Hindlimb muscle (tissue), 1 donor: Measurements from ENCODE around the gene NELL1. TPM values are rescaled to one million over a fixed set of nuclear protein-coding genes. Genes with fewer than 3 reads are reported as not detected.
"Not testable (repeated sequence)": the region's sequence is repeated elsewhere in the genome, so short reads cannot be mapped to it uniquely, and the experiment has no call there.

ENCODE experiments used
- DNase-seq: peaks from one replicate; pipeline ENCODE4 v3.0.0-alpha.2; 2013
- polyA plus RNA-seq: library from polyadenylated mRNA; unstranded; fragments of 120-200 nt; gene quantifications from one replicate; pipeline ENCODE4 v1.2.1, GENCODE V29; 2013; ENCODE audit not compliant: insufficient read length

Gene NELL1
- polyA plus RNA-seq, 1 donor = 3.2 TPM

DNA sequence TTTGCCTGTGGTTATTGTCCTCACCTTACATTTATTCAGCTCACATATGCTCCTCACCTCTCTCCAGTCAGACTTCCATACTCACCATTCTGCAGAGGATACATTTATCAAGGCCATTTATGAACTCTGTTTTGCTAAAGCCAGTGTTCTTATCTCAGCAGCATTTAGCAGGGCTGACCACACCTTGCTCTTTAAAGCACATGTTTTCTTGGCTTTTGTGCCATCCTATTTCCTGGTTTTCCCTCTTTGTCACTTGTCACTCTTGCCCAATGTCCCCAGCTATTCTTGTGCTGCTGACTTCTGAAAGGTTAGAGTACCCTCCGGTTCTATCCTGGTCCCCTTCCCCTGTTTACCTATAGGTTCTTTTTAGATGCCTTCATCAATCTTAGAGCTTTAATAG, 446.6 kb downstream of the NELL1 start:
- DNase-seq = no peak

- DNase-seq = no peak
These were observed 450.0 kb downstream of the NELL1 start for GRCh38 chr11:21119411-21119810.

DNA sequence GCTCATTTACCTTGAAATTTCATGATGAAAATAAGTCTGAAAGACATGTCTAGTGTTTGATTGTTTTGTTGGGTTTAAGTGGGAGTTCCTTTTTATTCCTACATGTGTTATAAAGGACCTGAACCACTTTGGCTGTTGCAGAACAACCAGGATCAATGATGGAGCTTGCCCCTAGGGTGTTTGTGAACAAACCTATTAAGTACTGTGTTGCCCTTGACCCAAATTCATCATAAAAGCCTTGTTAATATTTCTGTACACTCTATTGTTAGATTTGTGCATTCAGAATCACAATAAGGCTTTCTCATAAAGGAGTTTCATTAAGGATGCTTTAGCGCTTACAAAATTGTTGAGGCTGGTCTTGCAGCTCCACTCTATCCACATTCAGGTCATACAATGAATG, 452.6 kb downstream of the NELL1 start:
- DNase-seq = no peak

- no peak for DNase-seq
These were observed 453.1 kb downstream of the NELL1 start for GRCh38 chr11:21122523-21122922.

GRCh38 chr11:21132146-21132720, 462.8 kb downstream of the NELL1 start:
- DNase-seq = no peak

GRCh38 chr11:21133244-21133643, 463.9 kb downstream of the NELL1 start:
- no peak for DNase-seq

- DNase-seq = no peak
These were observed 464.3 kb downstream of the NELL1 start for GRCh38 chr11:21133722-21134121.

- no peak for DNase-seq
These were observed 468.4 kb downstream of the NELL1 start for GRCh38 chr11:21137803-21138202.

DNA sequence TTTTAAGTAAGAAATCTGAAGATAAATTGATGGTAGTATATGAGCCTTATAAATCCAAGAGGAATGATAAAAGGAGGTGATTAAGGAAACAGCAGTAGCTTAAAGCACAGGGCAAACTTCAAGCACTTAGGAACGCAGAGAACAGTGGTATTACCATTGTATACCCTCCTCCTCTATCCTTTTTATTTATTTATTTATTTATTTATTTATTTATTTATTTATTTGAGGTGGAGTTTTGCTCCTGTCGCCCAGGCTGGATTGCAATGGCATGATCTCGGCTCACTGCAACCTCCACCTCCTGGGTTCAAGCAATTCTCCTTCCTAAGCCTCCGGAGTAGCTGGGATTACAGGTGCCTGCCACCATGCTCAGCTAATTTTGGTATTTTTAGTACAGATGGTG, 472.2 kb downstream of the NELL1 start:
- DNase-seq = not testable (repeated sequence)

- DNase-seq = no peak
These were observed 472.6 kb downstream of the NELL1 start for GRCh38 chr11:21142007-21142406.

GRCh38 chr11:21144531-21144930, 475.1 kb downstream of the NELL1 start:
- no peak for DNase-seq

DNA sequence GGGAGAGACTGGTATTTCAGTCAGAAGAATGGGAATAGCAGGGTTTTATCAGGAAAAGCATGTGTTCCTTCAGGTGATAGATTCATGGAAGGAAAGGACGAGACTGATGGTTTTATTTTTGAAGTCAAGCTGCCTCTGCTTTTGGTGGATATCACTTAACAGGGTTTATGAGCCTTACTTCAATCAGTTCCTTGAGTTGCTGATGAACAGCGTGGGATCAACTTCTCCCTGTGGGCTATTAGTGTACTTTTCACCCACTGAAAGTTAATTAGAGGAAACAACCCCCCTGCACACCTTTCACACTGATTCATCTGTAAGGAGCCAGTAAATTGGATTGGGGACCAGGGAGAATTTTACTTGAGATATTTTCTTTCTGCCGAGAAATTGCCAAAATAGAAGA, 479.0 kb downstream of the NELL1 start:
- DNase-seq = no peak

GRCh38 chr11:21160140-21160539, 490.8 kb downstream of the NELL1 start:
- DNase-seq = no peak

- DNase-seq = no peak
These were observed 500.3 kb downstream of the NELL1 start for GRCh38 chr11:21169639-21170038.

DNA sequence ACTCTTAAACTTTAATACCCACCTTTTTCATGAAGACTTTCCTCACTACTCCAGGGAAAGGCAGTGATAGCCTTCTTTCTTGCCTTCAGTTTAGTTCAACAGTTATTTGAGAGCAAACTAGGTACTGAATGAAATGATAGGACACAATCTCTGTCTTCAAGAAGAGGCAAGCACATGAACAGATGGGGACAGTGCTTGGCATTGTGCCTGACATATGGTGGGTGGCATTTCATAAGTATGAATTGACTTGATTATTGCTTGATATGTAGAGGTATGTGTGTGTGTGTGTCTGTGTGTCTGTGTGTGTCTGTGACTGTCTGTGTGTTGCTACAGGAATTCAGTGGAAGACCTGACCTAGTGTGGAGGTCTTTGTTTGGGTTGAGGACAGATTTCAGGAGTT, 504.1 kb downstream of the NELL1 start:
- DNase-seq = no peak

GRCh38 chr11:21174781-21175180, 505.4 kb downstream of the NELL1 start:
- DNase-seq = no peak

GRCh38 chr11:21177379-21177778, 508.0 kb downstream of the NELL1 start:
- DNase-seq = no peak

DNA sequence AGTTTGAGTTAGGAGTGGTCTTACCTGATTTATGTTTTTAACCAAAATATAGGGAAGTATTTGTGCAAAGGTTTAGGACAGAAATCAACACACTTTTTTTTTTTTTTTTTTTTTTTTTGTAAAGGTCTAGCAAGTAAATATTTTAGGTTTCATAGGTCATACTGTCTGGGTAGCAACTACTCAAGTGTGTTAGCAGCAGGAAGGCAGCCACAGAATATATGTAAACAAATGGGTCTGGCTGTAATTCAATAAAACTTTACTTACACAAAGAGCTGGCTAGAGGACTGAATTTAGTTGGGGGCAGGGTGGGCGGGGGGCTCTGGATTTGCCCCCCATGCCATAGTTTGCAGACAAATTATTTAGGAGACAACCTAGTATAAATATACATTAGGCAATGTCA, 510.4 kb downstream of the NELL1 start:
- no peak for DNase-seq

DNA sequence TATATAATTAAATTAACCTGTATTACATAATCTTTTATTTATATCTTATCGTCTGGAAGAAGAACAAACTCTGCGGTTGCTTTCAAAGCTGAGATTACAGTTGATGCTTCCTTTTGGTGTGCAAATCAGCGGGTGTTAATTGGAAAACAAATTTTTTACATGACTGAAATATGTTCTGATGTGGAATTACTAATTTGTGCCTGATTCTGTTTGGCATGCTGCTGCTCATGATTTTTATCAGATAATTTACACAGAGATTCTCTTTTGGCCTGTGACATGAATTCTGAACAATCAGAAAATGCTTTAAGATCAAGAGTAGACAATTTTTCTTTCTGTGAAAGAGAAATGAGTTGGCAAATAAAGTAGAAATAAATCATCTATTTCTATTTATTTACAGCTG, 510.8 kb downstream of the NELL1 start:
- DNase-seq = no peak

DNA sequence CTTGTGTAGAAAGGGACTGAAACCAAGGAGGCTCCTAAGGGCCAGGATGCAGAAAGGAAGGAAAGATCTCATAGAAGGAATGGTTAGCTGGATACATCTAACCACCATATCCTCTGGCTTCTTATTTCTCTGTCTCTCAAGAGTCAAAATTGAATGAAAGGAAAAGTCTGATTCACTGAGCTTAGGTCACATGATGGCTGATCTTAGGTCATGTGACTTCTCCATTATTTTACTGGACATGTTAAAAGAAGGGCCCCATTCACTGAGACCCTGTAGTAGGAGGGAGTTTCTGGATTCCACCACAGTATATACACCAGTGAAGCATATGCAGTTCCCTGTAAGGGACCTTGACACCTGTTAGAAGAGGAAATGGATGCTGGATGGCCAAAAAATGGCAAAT, 516.6 kb downstream of the NELL1 start:
- DNase-seq = no peak

DNA sequence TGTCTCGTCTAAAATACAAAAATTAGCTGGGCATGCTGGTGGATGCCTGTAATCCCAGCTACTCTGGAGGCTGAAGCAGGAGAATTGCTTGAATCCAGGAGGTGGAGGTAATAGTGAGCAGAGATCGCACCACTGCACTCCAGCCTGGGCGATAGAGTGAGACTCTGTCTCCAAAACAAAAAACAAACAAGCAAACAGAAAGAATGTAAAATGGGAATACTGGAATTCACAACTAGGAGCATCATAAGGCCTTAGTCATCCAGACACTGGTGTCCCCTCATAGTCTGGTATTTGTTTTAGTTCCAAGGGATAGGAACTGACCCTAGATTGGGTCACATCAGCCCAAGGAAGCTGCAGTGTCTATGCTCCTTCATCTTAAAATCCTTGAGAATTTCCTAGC, 520.8 kb downstream of the NELL1 start:
- no peak for DNase-seq

GRCh38 chr11:21195995-21196394, 526.6 kb downstream of the NELL1 start:
- DNase-seq = no peak

- DNase-seq = no peak
These were observed 529.1 kb downstream of the NELL1 start for GRCh38 chr11:21198498-21198897.

DNA sequence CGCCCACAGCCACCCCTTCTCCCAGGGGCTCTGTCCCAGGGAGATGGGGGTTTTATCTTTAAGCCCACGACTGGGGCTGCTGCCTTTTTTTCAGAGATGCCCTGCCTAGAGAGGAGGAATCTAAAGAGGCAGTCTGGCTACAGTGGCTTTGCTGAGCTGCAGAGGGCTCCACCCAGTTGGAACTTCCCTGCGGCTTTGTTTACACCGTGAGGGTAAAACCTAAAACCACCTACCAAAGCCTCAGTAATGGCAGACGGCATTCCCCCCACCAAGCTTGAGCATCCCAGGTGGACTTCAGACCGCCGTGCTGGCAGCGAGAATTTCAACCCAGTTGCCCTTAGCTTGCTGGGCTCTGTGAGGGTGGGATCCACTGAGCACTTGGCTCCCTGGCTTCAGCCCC, 535.8 kb downstream of the NELL1 start:
- no peak for DNase-seq

GRCh38 chr11:21225860-21226259, 556.5 kb downstream of the NELL1 start:
- no peak for DNase-seq
